Measurements from ENCODE around the gene ZNF521.

ZNF521 gene

DNA sequence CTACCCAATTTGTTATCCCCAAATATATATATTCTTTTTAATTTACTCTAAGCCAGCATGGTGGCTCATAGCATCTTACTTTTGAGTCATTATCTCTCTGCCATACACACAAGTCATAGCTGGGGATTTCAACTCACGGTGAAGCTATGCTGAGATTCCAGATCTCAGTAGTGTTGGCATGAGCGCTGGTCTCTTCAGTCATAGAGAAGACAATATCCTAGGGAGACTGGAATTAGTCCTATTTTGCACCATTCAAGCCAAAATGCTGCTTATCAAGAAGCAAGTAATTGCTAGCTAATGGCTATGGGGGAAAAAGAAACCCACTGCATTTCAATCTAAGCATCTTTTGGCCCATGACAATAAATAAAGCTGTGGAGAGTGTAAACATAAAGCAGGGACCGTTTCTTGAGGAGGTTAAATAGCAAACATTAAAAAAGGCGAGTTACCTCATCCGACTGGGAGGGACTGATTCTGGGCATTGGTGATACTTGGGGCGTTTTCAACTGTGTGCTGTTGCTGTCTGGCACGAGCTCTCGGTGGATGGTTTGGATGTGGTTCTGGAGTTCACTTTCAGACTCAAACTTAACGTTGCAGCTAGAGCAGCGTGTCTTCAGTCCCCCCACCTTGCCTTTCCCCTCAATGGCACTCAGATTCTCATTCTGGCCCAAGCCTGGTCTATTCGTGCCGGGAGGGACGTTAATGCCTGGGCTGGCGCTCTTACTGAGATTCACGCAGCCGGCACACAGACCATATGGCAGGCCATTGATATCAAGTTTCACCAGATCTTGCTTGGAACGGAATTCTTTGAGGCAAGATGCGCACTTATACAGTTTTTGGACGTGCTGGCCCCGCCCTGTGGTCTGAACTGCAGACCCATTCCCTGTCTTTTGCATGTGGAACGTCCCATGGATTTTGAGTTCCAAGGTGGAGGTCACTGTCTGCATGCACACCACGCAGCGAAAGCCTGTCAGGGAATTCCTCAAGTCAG lies 127.8 kb downstream of the ZNF521 start:
- DNase-seq: no peak

DNA sequence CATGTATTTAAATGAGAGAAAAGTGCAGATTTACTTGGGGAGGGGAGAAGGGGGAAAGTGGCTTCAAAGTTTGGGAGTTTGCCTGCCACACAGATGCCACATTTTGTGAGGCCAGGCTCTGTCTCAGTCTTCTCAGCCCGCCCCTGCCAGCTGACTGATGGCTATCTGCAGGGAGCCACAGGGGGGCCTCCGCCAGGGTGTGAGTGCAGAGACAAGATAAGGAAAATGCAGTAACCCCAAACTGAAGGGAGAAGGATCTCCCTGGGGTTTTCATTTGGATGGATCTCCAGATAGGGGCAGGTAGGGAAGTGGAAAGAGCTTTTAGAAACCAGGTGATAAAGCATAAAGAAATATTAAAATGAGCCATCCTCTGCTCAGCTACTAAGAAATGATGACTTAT lies 128.8 kb downstream of the ZNF521 start:
- DNase-seq: no peak

DNA sequence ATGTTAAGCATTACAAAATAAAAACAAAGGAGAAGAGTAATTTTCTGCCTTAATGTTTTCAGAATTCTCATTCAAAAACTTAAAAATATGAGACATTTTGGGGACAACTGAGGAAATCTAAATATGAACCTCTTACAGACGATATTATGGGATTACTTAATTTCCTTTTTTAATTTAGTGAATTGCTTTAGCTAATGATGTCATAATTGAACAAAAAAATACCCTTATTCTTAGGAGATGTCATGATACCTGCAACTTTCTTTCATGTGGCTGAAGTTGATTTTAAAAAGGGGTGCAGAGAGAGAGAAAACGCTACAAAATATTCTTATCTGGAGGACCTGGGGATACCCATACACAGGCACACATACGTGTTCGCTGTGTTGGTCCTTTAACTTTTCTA lies 129.3 kb downstream of the ZNF521 start:
- DNase-seq: no peak

DNA sequence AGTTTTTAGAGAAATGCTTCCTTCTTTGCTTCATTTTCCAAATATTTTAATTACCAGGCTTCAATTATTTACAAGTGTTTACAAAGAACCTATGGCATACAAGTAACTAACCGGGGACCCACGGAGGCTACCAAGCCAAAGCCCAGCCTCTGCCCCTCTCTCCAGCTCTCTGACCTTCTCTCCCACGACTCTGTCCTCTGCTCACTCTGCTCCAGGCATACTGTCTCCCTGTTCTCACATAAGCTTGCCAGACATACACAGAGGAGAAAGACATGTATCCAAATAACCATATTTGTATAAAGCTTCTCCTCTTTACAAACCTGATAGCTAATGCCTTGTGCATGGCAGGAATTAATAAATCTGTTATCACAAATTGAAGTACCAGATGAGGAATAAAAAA lies 141.3 kb downstream of the ZNF521 start:
- no peak for DNase-seq

DNA sequence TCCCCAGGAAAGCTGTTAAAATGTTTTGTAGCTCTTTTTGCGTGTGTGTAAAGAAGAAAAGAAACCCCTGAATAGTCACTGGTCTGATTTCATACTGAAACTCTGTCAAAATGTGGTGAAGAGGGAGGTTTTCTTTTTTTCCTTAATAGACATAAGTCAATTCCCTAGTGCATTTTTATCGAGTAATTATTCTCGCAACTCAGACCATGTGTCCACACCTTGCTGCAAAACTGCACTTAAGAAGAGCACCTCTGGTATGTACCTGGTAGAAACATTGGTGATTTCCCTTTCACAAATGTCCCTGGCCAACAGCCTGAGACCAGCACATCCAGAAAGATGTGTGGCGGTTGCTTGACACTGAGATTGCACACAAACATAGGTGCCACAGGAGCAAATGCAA lies 159.9 kb downstream of the ZNF521 start:
- no peak for DNase-seq

DNA sequence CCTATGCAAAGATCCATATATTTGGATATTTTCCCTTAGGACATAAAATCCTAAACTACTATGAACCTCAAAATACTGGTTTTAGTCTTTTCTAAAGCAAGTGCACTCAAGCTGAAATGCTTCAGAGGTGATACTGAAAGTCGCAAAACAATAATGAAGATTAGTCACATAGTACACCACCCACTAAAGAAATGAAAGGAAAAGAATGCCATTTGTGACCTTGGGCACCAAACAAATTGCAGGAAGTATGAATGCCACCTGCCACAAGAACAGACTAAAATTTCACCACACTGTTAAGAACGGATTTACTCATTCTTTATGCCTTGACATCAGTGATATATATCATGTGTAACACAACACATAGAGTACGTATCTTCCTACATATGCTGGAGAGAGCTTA lies 161.5 kb downstream of the ZNF521 start:
- no peak for DNase-seq

DNA sequence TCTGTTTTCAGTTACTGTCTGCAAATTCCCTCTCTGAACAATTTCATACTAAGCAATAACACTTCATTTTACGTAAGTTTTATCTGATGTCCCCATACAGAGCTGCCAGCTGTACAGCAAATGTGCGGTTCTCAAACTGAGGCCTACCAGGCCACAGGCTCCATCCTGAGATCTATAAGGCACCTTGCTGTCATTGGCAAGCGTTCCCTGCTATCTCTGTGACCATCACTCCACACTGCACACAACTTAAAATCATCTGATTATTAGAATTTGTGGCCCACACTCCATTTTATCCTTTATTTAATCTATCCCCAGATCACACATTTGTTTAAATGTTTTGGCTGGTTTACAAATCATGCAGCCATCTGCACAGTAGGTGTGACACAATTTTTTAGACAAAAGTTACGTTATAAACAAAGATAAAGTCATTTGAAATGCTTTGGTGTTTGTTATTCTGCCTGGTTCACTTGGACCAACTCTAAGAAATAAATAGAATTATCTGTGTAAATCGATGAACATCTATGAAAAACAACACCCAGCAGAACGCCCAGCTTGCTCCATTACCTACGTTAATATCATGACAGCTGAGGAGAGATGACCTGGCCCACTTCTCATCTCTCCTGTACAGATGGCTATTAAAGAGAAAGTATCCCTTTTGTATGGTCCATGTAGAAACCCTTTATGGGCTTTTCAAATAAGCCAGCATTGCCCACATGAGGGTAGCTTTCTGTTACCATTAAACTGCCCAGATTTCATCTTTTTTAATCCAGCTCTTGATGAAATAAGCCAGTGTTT lies 162.4 kb downstream of the ZNF521 start:
- DNase-seq: no peak

DNA sequence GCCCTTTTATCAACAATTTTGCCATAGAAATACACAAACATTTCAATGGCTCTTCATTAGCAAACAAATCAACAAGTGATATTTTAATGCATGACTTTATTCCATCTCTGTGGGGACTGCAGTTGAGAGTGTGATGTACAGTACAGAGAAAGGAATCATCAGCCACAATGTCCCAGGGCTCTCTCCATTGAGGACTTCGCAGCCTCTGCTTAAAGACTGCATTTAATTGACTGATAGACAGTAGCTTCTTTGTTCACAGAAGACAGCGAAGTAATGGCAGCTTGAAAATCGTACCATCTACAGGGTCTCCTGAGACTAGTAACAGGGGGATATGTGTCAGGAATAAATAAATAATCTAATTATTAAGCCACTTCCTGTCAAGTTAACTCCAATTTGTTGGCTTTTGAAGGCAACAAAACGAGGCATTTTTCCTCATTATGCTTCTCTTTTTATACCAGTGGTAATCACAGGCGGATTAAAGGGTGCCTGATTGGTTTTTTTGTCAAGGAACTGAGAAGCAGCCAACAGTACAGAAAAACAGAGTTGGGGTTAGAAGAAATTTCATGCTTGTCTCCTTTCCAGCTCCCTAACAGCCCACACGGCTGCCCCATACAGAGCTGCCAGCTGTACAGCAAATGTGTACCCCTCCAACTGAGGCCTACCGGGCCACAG lies 164.3 kb downstream of the ZNF521 start:
- DNase-seq: no peak

DNA sequence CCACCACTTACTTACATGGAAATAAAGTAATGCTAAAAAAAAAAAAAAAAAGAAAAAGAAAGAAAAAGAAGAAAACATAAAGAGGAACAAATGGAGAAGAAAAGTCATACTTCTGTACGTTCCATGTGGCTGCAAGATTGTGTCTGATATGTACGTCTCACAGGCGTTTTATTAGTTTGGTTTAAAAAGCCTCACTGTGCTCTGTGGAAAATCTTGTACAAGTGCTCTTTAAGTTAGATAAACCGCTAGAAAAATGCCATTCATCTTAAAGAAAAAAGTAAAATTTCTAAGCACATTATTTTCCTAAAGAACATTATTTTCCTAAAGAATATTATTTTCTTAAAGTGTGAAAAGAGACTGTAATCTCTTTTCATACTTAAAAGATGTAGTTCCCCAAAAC lies 165.1 kb downstream of the ZNF521 start:
- no peak for DNase-seq

DNA sequence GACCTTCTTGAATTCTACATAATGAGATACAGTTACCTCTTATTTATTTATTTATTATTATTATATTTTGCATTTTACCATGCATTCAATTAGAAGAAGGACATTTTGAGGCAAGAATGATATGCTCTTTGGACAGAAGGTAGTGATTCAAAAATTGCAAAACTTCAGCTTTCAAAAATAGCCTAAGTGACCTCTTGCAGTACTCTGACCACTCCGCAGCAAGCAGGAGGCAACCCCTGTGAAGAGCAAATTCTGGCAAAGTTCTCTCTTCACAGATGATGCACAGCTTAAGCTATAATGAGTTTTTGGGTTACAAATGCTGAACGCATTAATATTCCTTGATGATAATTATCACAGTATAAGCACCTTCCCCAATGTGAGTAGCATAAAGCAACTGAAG lies 170.0 kb downstream of the ZNF521 start:
- DNase-seq: no peak

DNA sequence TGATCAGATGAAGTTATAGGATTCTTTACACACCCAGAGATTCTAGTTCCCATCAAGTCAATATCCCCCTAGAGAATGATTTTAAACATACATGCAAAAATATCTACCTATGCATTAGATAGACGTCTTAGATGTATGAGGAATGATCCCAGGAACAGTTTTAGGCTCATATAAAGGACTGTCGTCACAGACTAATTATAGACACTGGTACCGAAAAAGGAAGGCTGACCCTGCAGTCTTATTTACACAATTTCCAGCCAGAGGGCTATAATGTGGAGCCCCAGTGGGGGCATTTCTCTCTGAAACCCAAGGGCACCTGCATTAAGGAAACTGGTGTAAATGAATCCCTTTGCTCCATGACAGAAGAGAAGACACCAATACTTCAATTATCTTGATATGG lies 170.4 kb downstream of the ZNF521 start:
- DNase-seq: no peak

DNA sequence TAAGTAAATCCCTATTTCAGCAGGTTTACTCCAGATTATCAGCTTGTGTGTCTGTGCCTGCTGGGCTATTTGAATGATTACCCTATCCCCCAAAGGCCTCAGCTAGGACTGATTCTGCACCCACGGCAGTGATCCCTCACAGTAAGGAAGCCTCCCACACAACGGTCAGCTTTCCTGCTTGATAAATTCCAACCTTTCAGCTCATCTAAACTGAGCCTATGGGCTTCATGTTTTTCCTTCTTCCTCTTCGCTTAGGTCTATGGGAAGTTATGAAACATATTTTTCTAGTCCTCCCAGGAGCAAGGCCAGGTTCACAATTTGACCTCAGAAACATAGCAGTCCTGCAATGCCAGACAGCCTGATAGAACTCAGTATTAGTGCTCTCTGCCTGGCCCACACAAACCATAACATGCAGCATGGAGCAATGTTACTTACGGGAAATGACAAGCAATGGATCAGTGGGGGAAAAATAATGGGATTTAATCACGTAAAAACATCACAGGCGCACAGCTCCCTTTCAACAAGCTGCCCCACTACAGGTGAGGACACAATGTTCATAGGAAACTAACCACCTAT lies 170.9 kb downstream of the ZNF521 start:
- DNase-seq: no peak

DNA sequence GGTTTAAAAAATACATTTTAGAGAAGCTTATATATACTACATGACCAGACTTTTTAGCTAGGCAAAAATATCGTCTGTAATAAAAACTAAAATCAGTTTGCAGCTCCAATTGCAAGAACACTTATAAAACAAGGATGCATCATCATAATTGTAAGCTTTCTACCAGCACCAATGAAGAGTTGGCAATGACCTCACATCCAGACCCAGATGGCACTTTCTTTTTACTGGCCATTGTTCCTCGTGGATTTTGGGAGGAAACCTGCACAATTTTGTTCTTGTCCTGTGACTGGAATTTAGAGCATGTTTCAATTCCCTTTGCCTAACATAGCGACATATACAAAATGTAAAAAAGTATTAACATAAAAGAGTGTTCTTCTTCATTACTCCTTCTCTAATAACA lies 174.3 kb downstream of the ZNF521 start:
- no peak for DNase-seq

DNA sequence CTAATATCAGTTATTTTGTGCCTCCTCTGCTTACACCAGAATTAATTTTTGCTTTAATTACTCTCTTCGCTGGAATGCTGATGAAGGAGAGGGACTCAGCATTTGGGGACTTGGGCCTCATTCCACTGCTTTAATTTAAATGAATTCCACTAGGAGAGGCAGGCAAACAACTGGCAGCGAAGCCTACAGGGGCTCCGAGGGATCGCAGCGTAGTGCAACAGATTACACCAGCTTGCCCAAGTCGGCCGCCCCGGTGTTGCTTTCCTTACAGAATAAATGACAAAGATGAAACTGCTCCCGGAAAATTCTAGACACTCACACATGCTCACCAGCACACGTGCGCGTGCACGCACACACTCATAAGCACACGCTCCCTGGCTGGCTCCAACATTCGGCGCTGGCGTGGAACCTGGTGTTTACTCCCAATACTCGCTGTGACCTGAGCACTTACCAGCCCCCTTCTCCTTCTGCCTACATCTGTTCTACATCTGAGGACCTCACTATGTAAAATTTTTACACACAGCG lies 175.4 kb downstream of the ZNF521 start:
- DNase-seq: no peak

DNA sequence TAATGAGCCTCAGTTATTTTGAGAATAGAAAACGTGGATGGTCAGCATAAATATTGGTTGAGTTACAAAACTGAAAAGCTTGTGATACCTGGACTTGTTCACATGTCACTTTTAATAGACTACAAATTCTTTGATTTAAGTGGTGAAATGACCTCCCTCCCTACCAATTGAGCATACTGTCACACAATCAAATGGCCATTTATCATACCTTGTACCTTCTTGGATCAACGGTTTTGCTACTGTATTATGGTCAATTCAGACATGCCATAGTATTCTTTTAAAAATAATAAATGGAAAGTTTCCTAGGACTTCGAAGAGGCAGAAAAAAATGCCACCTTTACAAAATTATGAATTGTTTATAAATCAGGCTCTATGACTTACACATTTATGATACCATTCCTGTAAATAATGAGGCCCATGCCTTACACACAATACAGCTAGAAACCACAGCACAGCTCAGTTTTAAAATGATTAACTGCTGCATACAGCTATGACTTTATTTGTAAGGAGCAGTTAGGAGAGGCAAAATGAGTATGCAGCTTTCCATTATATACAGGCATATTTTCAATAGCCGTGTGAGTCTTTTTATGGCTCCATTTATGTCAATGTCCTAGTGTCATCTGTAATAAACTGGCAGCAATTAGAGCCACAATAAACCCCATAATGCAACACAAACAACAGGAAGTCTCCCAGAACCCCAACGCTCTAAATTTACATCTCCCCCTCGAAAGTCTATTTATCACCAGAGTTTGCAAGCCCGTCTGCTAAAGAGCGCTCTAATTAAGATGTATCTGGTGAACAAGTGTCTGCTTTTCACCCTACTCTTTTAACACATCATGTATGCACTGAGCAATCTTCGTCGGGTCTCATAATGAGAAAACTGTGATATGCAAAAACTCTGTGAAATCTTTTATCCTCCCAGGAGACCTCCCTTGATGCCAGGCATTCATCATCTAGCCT lies 176.1 kb downstream of the ZNF521 start:
- no peak for DNase-seq

DNA sequence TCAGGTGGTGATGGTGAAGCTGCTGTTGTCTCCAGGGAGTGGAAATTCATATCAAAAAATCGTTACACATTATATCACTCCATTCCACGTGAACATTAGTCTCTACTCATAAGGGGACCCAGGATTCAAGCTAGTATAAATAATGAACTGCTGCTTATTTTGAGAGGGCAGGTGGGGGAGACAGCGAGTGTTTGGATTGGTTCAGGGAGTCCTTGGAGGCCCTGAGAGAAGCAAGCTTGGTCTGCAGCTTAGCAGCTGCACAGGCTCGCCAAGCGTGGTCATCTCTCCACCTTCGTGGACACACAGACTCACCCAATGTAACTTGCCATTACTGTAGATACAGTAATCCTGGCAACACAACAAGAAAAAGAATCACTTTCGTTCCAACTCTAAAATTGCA lies 177.6 kb downstream of the ZNF521 start:
- DNase-seq: no peak

DNA sequence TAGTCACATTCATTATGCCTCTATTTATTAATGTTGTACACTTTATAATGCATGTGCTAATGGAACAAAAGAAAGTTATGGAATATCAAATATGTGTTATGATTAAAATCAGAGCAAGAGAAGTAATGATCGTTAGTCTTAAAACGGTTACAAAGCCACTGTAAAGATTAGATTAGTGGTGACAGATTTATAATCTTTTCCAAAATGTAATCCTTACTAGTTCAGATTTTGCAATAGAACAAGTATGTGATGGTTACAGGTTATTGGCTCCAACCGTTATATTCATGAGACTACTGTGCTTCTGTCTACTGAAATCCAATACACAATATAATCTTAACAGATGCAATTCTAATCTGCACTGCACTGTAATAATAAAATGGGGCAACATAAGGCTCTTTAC lies 180.6 kb downstream of the ZNF521 start:
- DNase-seq: no peak

DNA sequence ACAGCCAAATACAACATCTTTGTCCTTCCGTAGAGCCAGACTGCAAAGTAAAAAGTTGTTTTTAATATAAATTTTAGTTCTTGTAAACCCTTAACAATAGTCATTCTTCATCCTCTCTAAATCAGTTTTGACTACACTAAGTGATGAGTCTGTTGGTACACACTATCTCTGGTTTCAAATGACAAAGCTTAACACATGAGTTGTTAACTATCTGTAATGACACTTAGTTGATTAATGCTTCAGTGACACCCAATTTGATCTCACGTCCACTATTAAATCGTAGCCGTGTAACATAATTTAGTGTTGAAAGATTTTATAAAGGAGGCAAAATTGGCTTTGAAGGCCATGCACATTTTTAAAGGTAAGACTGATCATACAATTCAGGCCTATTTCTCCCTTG lies 181.6 kb downstream of the ZNF521 start:
- DNase-seq: no peak

DNA sequence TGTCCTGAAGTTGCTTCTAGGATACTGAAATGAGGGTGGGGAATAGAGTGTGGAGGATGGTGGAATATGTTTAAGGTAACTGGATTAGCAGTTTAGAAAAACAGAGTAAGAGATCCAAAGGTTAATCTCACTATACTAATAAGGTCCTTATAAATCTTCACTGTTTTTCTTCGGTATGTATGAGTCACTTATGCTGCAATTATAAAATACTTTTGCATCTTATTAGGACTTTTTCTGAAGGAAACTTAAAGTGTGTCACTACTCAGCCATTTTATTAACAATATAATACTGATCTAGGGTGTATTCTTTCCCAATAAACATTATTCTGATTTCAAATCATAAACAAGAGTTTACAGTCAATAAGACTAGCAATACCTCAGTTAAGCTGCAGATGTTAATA lies 182.3 kb downstream of the ZNF521 start:
- no peak for DNase-seq

DNA sequence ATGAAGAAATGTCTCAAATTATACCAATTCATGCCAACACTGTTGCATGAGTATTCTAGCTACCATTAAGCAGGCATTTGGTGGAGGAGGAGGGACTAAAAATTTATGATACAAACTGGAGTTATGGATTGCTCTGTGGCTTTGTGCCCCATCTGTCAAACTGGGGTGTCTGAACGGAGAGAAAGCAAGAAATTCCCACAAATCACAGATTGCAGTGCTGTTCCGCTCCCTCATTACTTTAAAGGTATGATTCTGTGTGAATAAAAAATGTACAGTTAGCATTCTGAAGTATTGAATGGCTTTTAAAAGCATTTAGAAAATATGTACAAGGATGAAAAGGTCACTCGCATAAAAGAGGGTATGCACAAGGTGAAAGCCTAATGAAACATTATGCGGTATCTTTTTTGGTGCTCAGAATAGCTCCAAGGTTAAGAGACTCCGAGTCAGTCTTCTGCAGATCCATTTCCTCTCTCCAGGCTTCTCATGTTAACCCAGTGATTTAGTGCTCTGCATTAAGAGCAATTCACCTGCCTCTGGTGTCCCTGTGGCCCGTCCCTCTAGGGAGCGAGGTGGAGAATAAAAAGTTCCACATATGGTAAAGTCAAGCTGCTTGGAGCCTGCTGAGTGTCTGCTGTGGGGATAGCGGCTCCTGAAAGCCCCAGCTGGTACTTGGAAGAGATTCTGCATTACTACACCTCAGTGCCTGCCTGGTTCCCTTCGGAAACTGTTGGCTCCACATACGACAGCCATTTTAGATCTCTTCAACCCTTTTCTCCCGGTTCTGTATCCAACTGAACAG lies 184.2 kb downstream of the ZNF521 start:
- DNase-seq: no peak

DNA sequence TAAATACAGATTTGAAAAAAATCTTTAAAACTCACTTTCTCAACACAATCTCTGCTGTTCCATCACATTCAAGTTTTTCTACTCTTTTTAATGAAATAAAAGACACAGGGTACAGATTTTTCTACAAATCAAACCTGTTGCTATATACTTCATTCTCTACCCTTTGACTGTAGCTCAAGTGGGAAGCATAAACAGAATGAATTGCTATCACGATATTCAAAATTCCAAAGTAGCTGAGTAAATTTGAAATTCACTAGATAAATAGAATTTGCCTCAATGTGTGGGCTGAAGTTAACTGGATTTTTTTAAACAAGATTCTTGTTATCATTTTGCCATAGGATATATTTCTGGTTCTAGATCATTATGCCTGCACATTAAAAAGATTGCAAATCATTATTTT lies 185.9 kb downstream of the ZNF521 start:
- no peak for DNase-seq

Data from activated naive CD4-positive, alpha-beta T cell (primary cell).